B cell (primary cell): ENCODE measurements around the gene DENND2A.

Source experiments
- EZH2 ChIP-seq: IDR thresholded peaks from 2 replicates; pipeline ENCODE4 v1.6.1; 2012; ENCODE audit warnings: borderline replicate concordance, low read depth, mild to moderate bottlenecking, moderate library complexity, low read length; ENCODE audit not compliant: insufficient read depth, poor library complexity, severe bottlenecking
- TF ChIP-seq, protein P1 (sequence below): fragments of 200-600 bp; IDR thresholded peaks from one replicate; pipeline ENCODE4 v1.8.0; 2022; ENCODE audit warnings: antibody characterized with exemption, mild to moderate bottlenecking

DNA sequence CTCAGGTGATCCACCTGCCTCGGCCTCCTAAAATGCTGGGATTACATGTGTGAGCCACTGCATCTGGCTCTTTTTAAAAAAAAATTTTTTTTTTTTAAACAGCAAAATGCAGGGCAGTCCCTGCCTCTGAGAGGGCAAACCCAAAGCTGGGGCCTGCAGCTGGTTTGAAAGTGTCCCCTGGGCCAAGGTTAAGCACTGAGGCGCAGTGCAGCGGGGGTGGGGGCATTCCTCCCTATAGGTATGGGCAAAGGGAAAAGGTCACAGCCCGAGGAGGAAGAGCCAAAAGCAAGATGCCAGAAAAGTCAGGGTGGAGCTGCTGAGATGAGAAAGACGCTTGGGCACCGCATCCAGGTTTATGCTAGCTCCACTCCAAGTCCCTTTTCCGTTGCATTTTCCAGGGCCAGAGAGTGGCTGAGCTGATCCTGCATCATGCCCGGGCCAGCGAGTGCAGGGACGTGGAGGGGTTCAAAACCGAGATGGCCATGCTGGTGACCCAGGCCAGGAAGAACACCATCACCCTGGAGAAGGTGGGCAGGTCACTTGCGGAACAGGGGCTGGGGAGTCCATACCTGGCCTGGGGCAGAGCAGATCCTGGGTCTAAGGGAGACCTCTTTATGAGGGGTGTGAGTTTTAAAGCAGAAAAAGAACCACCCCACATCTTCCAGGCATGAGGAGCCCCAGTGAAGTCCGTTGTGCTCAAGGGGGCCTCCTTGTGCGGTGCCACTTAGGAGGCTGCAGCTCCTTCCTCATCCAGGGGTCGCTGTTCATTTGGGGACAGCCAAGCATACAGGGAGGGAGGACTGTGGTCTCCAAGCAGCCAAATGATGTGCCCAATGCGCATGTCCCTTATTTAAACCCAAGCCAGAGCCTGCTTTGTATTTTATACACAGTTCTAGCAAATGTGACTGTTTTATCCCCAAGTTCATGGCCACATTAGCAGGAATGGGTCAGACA lies 48.9 kb upstream of the DENND2A start:
- no peak for TF ChIP-seq EZH2
- TF ChIP-seq, protein P1, sequence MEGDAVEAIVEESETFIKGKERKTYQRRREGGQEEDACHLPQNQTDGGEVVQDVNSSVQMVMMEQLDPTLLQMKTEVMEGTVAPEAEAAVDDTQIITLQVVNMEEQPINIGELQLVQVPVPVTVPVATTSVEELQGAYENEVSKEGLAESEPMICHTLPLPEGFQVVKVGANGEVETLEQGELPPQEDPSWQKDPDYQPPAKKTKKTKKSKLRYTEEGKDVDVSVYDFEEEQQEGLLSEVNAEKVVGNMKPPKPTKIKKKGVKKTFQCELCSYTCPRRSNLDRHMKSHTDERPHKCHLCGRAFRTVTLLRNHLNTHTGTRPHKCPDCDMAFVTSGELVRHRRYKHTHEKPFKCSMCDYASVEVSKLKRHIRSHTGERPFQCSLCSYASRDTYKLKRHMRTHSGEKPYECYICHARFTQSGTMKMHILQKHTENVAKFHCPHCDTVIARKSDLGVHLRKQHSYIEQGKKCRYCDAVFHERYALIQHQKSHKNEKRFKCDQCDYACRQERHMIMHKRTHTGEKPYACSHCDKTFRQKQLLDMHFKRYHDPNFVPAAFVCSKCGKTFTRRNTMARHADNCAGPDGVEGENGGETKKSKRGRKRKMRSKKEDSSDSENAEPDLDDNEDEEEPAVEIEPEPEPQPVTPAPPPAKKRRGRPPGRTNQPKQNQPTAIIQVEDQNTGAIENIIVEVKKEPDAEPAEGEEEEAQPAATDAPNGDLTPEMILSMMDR = no peak
